ENCODE results near the gene MSMO1.

The MSMO1 gene

DNA sequence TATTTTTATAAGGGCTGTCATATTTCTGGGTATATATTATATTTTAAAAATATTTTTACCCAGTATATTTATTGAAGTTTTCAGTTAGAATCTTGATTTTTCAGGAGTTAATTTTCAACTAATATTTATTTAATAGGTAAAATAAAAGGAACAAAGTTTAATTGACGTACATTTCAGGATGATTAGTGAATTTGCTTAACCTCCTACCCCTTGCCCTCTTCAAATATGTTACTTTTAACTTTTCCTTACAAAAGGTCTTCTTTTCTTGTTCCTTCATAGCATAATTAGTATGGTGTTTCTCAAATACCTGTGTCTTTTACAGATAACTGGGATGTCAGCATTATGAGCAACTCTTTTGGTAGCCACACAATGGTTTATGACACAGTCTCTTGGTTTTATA is 24.8 kb upstream of the MSMO1 start:
- Mint-ChIP-seq H3K4me3 (no peak overlapping the region), H3K36me3 (peaks cover 43% of the 10 kb centered on the region), H3K9me3 (no peaks in the 10 kb centered on the region), H3K27ac (peak overlapping the region; percentile 30), H3K4me1 (peaks cover 35% of the 10 kb centered on the region), H3K27me3 (no peaks in the 10 kb centered on the region)
- CTCF ChIA-PET: interaction anchor here (1.0 kb wide), 1 partner anchor 22 kb away, joined by 3 read pairs; no protein-coding TSS in a partner anchor
- no peak for DNase-seq

DNA sequence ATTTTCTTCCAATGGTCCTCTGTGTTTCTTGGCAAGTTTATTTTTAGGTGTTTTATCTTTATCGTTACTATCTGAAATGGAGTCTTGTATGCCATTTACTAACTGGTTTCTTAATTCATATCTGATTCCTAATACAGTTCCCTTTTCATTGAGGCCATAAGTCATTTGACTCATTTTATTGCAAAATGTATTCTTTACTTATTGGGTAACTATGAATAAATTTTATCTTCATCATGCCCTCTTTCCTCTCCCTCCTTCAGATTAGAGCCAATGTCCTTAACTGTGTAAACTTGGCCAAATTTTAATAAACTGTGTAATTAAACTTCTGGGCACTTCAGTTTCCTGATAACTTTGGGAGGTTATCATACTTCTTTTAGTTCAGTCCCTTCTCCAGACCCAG is 19.3 kb upstream of the MSMO1 start:
- Mint-ChIP-seq H3K27ac (no peak overlapping the region), H3K4me1 (peaks cover 4% of the 10 kb centered on the region), H3K27me3 (no peaks in the 10 kb centered on the region), H3K4me3 (no peak overlapping the region), H3K36me3 (peaks cover 43% of the 10 kb centered on the region), H3K9me3 (no peaks in the 10 kb centered on the region)
- DNase-seq: no peak
- CTCF ChIA-PET: no interaction called here

DNA sequence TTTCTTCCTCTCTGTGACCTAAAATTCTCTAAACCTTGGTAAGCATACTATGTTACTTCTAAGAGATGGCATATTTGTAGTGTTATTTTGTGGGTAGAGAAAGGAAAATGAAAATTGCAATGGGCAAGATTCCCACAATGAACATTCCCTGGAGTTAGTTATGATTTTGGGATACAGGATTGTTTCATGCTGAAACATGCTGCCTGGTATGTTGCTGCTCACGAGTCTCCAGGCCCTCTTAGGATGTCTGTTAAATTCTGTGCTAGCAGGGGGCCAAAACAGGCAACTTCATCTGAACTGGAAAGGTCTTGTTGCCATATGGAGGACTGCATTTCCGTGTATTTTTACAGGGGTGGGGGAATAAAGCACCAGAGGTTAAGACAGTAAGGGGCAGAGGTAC is 18.9 kb upstream of the MSMO1 start:
- Mint-ChIP-seq H3K9me3 (no peaks in the 10 kb centered on the region), H3K4me1 (peaks cover 4% of the 10 kb centered on the region), H3K27me3 (no peaks in the 10 kb centered on the region), H3K27ac (no peak overlapping the region), H3K4me3 (no peak overlapping the region), H3K36me3 (peaks cover 43% of the 10 kb centered on the region)
- CTCF ChIA-PET: no interaction called here
- no peak for DNase-seq

DNA sequence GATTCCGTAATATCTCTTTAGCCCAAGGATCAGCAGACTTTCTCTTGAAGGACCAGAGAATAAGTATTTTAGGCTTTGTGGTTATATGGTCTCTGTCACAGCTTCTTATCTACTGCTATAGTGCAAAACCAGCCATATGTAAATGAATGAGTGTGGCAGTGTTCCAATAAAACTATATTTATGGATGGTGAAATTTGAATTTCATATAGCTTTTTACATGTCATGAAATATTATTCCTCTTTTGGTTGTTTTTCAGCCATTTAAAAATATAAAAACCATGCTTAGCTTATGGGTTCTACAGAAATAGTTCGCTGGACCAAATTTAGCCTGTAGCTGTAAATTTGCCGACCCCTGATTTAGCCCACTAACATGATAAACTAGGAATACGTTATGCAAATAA is 18.0 kb upstream of the MSMO1 start:
- CTCF ChIA-PET: no interaction called here
- H3K4me3 Mint-ChIP-seq: no peak overlapping the region
- no peak for DNase-seq
- peaks cover 44% of the 10 kb centered on the region for H3K36me3 Mint-ChIP-seq
- no peaks in the 10 kb centered on the region for H3K9me3 Mint-ChIP-seq
- no peaks in the 10 kb centered on the region for H3K4me1 Mint-ChIP-seq
- no peak overlapping the region for H3K27ac Mint-ChIP-seq
- H3K27me3 Mint-ChIP-seq: no peaks in the 10 kb centered on the region

DNA sequence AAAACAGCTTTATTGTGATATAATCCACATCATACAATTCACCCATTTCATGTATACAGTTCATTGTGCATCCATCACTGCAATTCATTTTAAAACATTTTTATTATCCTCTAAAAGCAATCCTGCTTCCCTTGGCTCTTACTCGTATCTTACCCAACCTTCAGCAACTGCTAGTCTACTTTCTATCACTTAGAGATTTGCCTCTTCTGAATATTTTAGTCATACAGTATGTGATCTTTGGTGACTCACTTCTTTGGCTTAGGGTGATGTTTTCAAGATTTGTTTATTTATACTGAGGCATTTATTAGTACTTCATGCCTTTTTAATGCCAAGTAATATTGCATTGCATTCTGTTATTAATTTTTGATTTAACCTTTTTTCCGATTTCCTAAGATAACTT is 15.0 kb upstream of the MSMO1 start:
- no peaks in the 10 kb centered on the region for H3K9me3 Mint-ChIP-seq
- no peaks in the 10 kb centered on the region for H3K27me3 Mint-ChIP-seq
- H3K36me3 Mint-ChIP-seq: peaks cover 51% of the 10 kb centered on the region
- DNase-seq: no peak
- no peak overlapping the region for H3K4me3 Mint-ChIP-seq
- H3K4me1 Mint-ChIP-seq: no peaks in the 10 kb centered on the region
- H3K27ac Mint-ChIP-seq: no peak overlapping the region
- CTCF ChIA-PET: no interaction called here

DNA sequence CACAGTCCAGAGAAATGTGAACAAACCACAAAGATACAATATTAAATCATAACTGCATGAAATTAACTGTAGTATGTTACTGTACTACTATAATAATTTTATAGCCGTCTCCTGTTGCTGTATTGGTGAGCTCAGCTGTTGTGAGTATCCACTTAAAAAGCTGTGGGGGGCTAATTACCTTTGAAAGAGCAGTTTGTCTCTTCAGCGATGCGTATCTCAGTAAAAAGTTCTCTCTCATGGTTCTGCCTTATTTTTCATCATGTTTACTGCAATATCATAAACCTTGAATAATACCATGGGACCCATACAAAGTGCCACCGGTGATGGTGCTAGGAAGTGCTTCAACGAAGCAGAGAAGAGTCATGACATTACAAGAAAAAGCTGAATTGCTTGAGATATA is 8.4 kb upstream of the MSMO1 start:
- no peak for DNase-seq
- Mint-ChIP-seq H3K27ac (no peak overlapping the region), H3K36me3 (peaks cover 50% of the 10 kb centered on the region), H3K27me3 (no peaks in the 10 kb centered on the region), H3K4me1 (no peaks in the 10 kb centered on the region), H3K9me3 (no peaks in the 10 kb centered on the region), H3K4me3 (no peak overlapping the region)
- CTCF ChIA-PET: interaction anchor here (0.6 kb wide), 1 partner anchor 220 kb away, joined by 4 read pairs; no protein-coding TSS in a partner anchor

DNA sequence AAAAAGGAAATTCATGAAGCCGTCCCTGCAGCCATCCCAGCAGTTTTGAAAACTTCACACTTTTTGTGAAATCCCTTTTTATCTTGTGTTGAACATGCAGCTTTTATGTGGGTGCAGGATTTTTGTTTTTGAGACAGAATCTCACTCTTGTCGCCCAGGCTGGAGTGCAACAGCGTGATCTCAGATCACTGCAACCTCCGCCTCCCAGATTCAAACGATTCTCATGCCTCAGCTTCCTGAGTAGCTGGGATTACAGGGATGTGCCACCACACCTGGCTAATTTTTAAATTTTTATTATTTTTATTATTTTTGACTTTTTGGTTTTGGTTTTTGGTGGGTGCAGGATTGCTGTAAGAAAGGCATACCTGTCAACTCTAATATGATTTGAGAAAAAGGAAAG is 8.0 kb upstream of the MSMO1 start:
- DNase-seq: no peak
- Mint-ChIP-seq H3K27ac (no peak overlapping the region), H3K4me3 (no peak overlapping the region), H3K9me3 (no peaks in the 10 kb centered on the region), H3K4me1 (no peaks in the 10 kb centered on the region), H3K27me3 (no peaks in the 10 kb centered on the region), H3K36me3 (peaks cover 50% of the 10 kb centered on the region)
- CTCF ChIA-PET: interaction anchor here (0.6 kb wide), 1 partner anchor 221 kb away, joined by 4 read pairs; no protein-coding TSS in a partner anchor

DNA sequence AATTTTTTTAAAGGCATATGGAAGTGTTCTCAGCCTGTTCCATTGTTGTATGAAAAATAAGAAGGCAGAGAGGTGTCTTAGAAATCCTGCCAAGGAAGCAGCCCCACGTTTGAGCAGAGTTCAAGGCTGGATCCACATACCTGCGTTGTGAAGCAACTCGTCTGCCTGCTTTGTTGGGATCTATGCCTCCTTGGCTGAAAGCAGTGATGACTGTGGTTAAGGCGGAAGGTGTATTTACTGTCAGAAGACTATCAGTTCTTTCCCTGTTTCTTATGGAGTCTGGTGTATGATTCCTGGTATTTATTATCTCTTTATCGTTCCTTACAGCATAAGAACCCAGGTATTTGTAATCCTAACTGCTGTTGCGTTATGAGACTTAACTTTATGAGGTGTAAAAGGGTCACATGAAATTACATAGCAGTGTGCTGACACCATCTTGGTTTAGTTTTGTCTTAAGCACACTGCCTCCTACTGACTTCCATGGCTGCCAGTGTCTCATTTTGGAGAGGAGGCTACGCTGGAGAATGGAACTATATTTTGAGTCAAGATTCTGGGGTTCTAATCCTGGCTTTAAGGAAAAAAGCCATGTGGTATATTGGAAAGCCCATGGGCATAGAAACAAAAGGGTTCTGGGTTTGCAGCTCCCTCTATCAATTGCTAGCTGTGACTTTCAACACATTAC is 3.1 kb upstream of the MSMO1 start:
- Mint-ChIP-seq H3K4me1 (no peaks in the 10 kb centered on the region), H3K27ac (no peak overlapping the region), H3K27me3 (no peaks in the 10 kb centered on the region), H3K36me3 (peaks cover 41% of the 10 kb centered on the region), H3K4me3 (no peak overlapping the region), H3K9me3 (peaks cover 4% of the 10 kb centered on the region)
- CTCF ChIA-PET: interaction anchor here (0.6 to 2.0 kb wide), 5 partner anchors 22 to 261 kb away, joined by 3 to 4 read pairs (median 3); no protein-coding TSS in a partner anchor
- DNase-seq: no peak

DNA sequence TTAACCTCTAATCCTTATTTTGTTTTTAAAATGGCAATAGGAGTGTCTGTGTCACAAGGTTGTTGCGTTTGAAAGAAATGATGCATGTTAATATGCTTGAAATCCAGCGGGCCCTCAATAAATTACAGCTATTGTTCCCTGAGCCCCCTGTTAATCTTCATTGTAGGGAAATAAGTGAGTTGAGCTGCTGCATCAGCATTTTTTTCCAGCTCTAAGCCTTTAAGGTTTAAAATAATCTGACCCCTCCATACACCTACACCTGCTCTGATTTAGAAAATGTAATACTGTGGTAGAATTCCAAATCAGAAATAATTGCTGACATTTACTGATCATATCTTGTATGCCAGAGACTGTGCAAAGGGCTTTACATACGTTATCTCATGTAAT is 2.6 kb upstream of the MSMO1 start:
- peaks cover 4% of the 10 kb centered on the region for H3K4me1 Mint-ChIP-seq
- CTCF ChIA-PET: interaction anchor here (0.6 to 2.0 kb wide), 3 partner anchors 22 to 194 kb away, joined by 3 to 4 read pairs (median 3); no protein-coding TSS in a partner anchor
- no peak overlapping the region for H3K4me3 Mint-ChIP-seq
- peaks cover 4% of the 10 kb centered on the region for H3K9me3 Mint-ChIP-seq
- no peaks in the 10 kb centered on the region for H3K27me3 Mint-ChIP-seq
- peaks cover 40% of the 10 kb centered on the region for H3K36me3 Mint-ChIP-seq
- DNase-seq: no peak
- no peak overlapping the region for H3K27ac Mint-ChIP-seq

DNA sequence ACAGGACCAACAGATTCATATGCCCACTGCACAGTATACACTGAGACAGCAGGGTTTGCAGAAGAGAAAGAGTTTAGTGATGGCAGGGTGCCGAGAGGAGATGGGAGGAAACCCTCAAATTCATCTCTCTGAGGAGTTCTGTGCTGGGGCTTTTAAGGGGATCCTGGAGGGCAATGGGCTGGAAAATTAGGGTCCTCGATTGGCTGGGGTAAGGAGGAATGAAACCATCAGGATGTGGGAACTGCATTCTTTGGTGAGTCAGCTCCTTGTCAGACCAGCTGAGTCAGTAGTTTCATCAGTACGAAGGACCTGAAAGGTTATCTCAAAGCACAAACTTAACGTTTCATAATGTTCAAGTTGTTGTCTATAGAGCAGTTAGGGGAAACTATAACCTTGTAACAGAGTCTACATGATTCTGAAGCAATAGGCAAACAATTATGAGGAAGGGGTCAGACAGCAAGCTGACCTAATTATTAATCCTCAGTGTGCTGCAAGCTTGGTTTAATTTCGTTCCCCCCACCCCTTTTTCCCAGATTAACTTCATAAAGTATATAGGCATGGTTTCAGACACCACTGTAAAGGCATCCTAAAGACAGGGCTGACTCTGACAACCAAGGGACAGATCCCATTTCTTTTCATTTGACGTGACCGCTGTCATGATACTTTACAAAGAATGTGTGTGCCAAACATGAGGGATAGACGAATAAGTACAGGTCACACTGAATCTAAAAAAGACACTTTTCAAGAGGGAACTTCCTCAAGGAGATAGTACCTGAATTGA is 1.5 kb upstream of the MSMO1 start:
- DNase-seq: no peak
- Mint-ChIP-seq H3K27ac (peak overlapping the region; percentile 31), H3K4me3 (peak overlapping the region; percentile 30), H3K4me1 (peaks cover 13% of the 10 kb centered on the region), H3K27me3 (no peaks in the 10 kb centered on the region), H3K36me3 (peaks cover 39% of the 10 kb centered on the region), H3K9me3 (peaks cover 4% of the 10 kb centered on the region)
- CTCF ChIA-PET: interaction anchor here (1.3 to 2.0 kb wide), 2 partner anchors 117 to 195 kb away, joined by 3 to 4 read pairs; no protein-coding TSS in a partner anchor

DNA sequence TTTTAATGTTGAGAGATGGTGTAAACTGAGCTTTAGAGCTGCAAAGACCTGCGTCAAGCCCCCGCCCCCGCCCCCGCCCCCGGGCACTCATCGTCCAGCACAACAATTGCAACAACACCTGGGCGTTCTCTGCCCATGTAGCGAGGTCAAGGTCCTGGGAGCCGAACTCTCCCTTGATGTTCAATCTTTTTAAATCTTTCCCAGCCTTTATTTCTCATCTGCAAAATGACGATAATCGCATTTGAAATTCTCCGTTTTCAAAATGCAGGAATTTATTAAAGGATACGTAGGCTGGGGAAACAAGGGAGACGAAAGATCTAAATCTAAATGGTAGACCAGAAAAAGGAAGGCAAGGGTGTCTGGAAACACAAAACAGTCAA is 648 bp upstream of the MSMO1 start:
- Mint-ChIP-seq H3K27ac (no peak overlapping the region), H3K4me1 (peaks cover 22% of the 10 kb centered on the region), H3K36me3 (peaks cover 41% of the 10 kb centered on the region), H3K4me3 (no peak overlapping the region), H3K27me3 (no peaks in the 10 kb centered on the region), H3K9me3 (peaks cover 4% of the 10 kb centered on the region)
- DNase-seq: no peak
- CTCF ChIA-PET: interaction anchor here (1.0 kb wide), 2 partner anchors 196 to 214 kb away, joined by 5 to 9 read pairs; partner anchors contain the start of gene TMEM192

DNA sequence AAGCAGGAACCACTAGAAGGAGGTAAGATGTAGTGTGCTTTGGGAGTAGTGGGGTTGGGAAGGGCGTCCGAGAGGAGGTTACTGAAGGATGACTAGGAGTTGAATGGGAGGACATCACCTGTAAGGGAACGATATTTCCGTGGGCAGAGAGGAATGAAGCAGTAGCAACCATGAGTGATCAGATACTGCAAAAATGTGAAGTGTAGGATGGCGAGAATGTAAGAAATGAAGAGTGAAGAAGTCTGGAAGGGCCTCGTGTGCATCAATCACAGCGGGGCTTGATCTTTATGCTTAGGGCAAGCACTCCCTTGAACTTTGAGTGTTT is 594 bp downstream of the MSMO1 start:
- H3K4me3 Mint-ChIP-seq: no peak overlapping the region
- H3K27me3 Mint-ChIP-seq: no peaks in the 10 kb centered on the region
- DNase-seq: no peak
- CTCF ChIA-PET: interaction anchor here (0.9 to 1.0 kb wide), 2 partner anchors 197 kb away, joined by 5 to 9 read pairs; no protein-coding TSS in a partner anchor
- H3K27ac Mint-ChIP-seq: no peak overlapping the region
- H3K4me1 Mint-ChIP-seq: peaks cover 33% of the 10 kb centered on the region
- peaks cover 4% of the 10 kb centered on the region for H3K9me3 Mint-ChIP-seq
- peaks cover 47% of the 10 kb centered on the region for H3K36me3 Mint-ChIP-seq

DNA sequence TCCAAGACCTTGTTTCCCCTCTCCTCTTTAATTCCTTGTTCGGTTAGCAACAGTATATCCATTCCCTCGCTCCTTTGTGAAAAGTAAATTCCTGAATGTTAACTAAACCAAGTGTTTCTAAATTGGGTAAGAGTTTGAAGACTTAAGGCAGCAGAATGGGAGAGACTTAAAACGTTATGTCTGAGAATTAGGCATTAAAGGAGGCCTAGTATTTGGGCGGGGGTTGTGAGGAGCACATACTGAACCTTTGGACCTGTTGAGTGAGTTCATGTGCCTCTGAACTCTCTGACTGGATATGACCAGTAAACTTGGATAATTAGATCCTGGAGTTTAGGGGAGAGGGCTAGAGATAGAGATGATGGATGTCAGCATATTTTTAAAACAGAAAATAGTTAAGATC is 1.2 kb downstream of the MSMO1 start:
- Mint-ChIP-seq H3K27me3 (no peaks in the 10 kb centered on the region), H3K4me1 (peaks cover 33% of the 10 kb centered on the region), H3K4me3 (no peak overlapping the region), H3K36me3 (peaks cover 45% of the 10 kb centered on the region), H3K27ac (no peak overlapping the region), H3K9me3 (peaks cover 4% of the 10 kb centered on the region)
- DNase-seq: no peak
- CTCF ChIA-PET: interaction anchor here (0.9 kb wide), 1 partner anchor 197 kb away, joined by 5 read pairs; no protein-coding TSS in a partner anchor

DNA sequence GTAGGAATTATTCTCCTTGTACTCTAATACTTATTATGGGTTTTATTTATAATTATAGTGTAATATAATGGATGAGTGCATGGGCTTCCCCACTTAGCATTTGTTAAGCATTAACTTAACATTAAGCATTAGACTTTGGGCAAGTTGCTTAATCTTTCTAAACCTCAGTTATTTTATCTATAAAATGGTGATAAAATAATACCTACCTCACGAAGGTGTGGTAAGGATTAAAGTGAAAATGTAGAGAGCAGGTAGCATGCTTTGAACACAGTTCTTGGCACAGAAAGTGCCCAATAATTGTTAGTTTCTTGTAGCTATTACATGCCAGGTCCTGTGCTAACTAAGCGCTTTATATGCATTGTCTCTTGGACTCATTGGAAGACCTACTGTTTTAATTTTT is 2.6 kb downstream of the MSMO1 start:
- no peak overlapping the region for H3K27ac Mint-ChIP-seq
- H3K36me3 Mint-ChIP-seq: peaks cover 42% of the 10 kb centered on the region
- peaks cover 4% of the 10 kb centered on the region for H3K9me3 Mint-ChIP-seq
- CTCF ChIA-PET: interaction anchor here (0.5 to 0.9 kb wide), 3 partner anchors 116 to 217 kb away, joined by 3 to 4 read pairs (median 4); partner anchors contain the start of gene TMEM192
- DNase-seq: no peak
- H3K4me3 Mint-ChIP-seq: peak overlapping the region; percentile 27
- no peaks in the 10 kb centered on the region for H3K27me3 Mint-ChIP-seq
- H3K4me1 Mint-ChIP-seq: peaks cover 40% of the 10 kb centered on the region
